Spleen (tissue), 11 donors: Measurements from ENCODE around the gene KRTAP9-9. TPM values are rescaled to one million over a fixed set of nuclear protein-coding genes. Genes with fewer than 3 reads are reported as not detected.
A peak's percentile ranks its signal among the peaks of the same experiment; 100 is the strongest.

Experiments
- DNase-seq: peaks from one replicate; pipeline ENCODE4 v3.0.0-alpha.2; 2020
- H3K27ac ChIP-seq, 8 donors: fragments of 200-600 bp; sonication (generic) in 7 of 8; 1 replicate in 4 of 8; 2 replicates in 4 of 8; pipeline versions ENCODE4 v1.5.0 to v1.8.0; 2016 to 2021; ENCODE audit warnings: inconsistent platforms in 4 of 8, mild to moderate bottlenecking in 4 of 8, moderate library complexity in 1 of 8
- H3K27me3 ChIP-seq, 7 donors: fragments of 200-600 bp; sonication (generic) in 6 of 7; replicated peaks in 1 of 7; 1 replicate in 4 of 7; 2 replicates in 3 of 7; pipeline versions ENCODE4 v1.5.0 to v1.8.0; 2016 to 2021; ENCODE audit warnings: inconsistent platforms in 3 of 7, mild to moderate bottlenecking in 1 of 7
- H3K36me3 ChIP-seq, 6 donors: fragments of 200-600 bp; sonication (generic) in 5 of 6; 1 replicate in 4 of 6; 2 replicates in 2 of 6; pipeline versions ENCODE4 v1.5.0 to v1.8.0; 2016 to 2021; ENCODE audit warnings: inconsistent platforms in 2 of 6
- H3K4me1 ChIP-seq, 6 donors: fragments of 200-600 bp; sonication (generic) in 5 of 6; 1 replicate in 3 of 6; 2 replicates in 3 of 6; pipeline versions ENCODE4 v1.5.0 to v1.8.0; 2016 to 2021; ENCODE audit warnings: inconsistent platforms in 3 of 6
- H3K4me3 ChIP-seq, 8 donors: fragments of 200-600 bp; sonication (generic) in 7 of 8; 1 replicate in 4 of 8; 2 replicates in 4 of 8; pipeline versions ENCODE4 v1.5.0 to v1.8.0; 2016 to 2021; ENCODE audit warnings: inconsistent platforms in 4 of 8, mild to moderate bottlenecking in 4 of 8, moderate library complexity in 2 of 8
- H3K9me3 ChIP-seq, 8 donors: fragments of 200-600 bp; sonication (generic) in 7 of 8; 1 replicate in 4 of 8; 2 replicates in 4 of 8; pipeline versions ENCODE4 v1.5.0 to v1.8.0; 2016 to 2021; ENCODE audit warnings: inconsistent platforms in 4 of 8
- POLR2A ChIP-seq, 3 donors: fragments of 450-650 bp; IDR thresholded peaks; one replicate each; pipeline ENCODE4 v1.5.1; 2017; ENCODE audit warnings: antibody characterized with exemption in 3 of 3, mild to moderate bottlenecking in 1 of 3
- POLR2AphosphoS5 ChIP-seq, 3 donors: sonication (generic); formaldehyde crosslinking; IDR thresholded peaks; one replicate each; pipeline ENCODE4 v1.5.1; 2017; ENCODE audit warnings: antibody characterized with exemption in 3 of 3
- WGBS, 5 donors: extraction: QIAGEN DNeasy Blood & Tissue Kit in 3 of 5; methylation state at CpG; one replicate each; pipeline versions ENCODE4 v1.1.5 to v1.1.7; 2013 to 2018; 5-methylcytosine and 5-hydroxymethylcytosine counted together
- intact Hi-C: fragments of 100-400 bp; cut with DNase I; formaldehyde crosslinking; loops from one replicate; pipeline ENCODE4 v1.15.0; 2023; ENCODE audit warnings: low total_unique reads
- polyA plus RNA-seq, 3 donors: library from polyadenylated mRNA; stranded (reverse); fragments of 200-250 nt; gene quantifications; one replicate each; pipeline ENCODE4 v1.2.1, GENCODE V29; 2013
- total RNA-seq, 7 donors: library from RNA; depleted of rRNA in 3 of 7; stranded (reverse); fragments of >200 nt in 3 of 7; fragmentation: NEBNext Ultra II Directional in 4 of 7; extraction: Animal tissue kit (Norgen Biotek cat#: 25700) in 4 of 7; gene quantifications; one replicate each; pipeline versions ENCODE4 v1.1.0 to v1.2.1, GENCODE V29; 2016 to 2021
- TF ChIP-seq, protein P1 (sequence below), 11 experiments: fragments of 200-600 bp in 7 of 11; fragments of 450-650 bp in 4 of 11; sonication (generic) in 4 of 11; IDR thresholded peaks in 8 of 11; conservative IDR thresholded peaks in 3 of 11; 1 replicate in 7 of 11; 2 replicates in 4 of 11; pipeline versions ENCODE4 v1.4.0 to v1.8.0; 2016 to 2021; ENCODE audit warnings: antibody characterized with exemption in 11 of 11, inconsistent platforms in 4 of 11, mild to moderate bottlenecking in 1 of 11
- donor health status: healthy with polysubstance abuse.
- donor health status: DM: no; HTN: no; CAD: no; lungs with moderate emphysema.
- donor health status: DM: no; HTN: no; CAD: no.
- donor health status: Bipolar disorder and iron deficiency.
- donor health status: healthy.
- donor health status: DM: no; HTN: no; CAD: no.
- donor health status: DM: yes; HTN: yes; CAD: no.

The KRTAP9-9 gene
- total and polyA plus RNA-seq, 10 donors, result not detected

DNA sequence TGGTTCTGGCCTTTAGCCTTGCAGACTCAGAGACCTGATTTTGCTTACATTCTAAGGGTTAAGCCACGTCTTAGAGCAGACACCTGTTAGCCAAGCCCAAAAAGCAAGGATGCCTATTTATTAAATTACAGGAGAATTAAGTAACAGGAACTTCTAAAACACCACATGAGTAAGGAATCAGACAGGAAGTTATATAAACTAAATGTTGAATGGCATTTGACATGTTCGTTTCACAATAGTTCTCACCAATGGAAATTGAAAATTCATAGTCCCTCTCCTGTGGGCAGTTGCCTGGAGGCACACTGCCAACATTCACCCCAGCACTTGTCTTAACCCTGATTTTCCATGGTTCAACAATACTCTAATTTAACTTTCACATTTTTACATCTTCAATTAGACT is 29.4 kb downstream of the KRTAP9-9 start:
- Histone ChIP-seq H3K27ac (no peak overlapping the region), H3K36me3 (no peaks in the 10 kb centered on the region), H3K27me3 (no peaks in the 10 kb centered on the region), H3K4me1 (peaks cover 0 to 15% (median 2%) of the 10 kb centered on the region in 6 donors), H3K4me3 (no peak overlapping the region), H3K9me3 (peaks cover 0 to 2% (median 0%) of the 10 kb centered on the region in 8 donors)
- 2 to 16% (median 10%) methylated on average over 2 of the region's 2 CpGs for WGBS, 5 donors
- intact Hi-C loops, result no loop called here
- no peak for DNase-seq
- TF ChIP-seq, protein P1, sequence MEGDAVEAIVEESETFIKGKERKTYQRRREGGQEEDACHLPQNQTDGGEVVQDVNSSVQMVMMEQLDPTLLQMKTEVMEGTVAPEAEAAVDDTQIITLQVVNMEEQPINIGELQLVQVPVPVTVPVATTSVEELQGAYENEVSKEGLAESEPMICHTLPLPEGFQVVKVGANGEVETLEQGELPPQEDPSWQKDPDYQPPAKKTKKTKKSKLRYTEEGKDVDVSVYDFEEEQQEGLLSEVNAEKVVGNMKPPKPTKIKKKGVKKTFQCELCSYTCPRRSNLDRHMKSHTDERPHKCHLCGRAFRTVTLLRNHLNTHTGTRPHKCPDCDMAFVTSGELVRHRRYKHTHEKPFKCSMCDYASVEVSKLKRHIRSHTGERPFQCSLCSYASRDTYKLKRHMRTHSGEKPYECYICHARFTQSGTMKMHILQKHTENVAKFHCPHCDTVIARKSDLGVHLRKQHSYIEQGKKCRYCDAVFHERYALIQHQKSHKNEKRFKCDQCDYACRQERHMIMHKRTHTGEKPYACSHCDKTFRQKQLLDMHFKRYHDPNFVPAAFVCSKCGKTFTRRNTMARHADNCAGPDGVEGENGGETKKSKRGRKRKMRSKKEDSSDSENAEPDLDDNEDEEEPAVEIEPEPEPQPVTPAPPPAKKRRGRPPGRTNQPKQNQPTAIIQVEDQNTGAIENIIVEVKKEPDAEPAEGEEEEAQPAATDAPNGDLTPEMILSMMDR (IDR thresholded peaks at IDR 0.05 in 8 of 11, conservative IDR thresholded peaks at IDR 0.05 in 3 of 11), result no peak
- TF ChIP-seq POLR2A (IDR thresholded peaks at IDR 0.05), result no peak
- no peak for TF ChIP-seq POLR2AphosphoS5 (IDR thresholded peaks at IDR 0.05)

DNA sequence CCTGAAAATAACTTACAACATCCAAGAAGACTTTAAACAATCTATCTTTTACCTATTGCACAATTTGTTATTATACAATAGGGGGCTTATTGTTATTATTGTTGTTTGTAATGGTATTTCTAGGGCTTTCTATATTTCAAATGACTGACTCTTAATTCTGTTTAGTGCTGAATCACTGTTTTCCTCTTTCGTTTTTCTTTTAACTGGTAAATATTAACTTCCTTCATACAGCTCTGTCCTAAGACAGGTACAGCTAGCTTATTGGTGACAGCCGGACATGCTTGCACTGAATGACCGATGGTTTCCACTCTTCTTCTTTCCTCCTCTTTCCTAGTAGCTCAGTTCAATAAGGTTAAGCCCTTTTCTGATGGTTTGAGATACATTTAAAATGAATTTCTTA is 31.9 kb downstream of the KRTAP9-9 start:
- DNase-seq, result no peak
- Histone ChIP-seq H3K27me3 (peaks cover 0 to 2% (median 0%) of the 10 kb centered on the region in 7 donors), H3K4me1 (peaks cover 0 to 15% (median 2%) of the 10 kb centered on the region in 6 donors), H3K9me3 (no peaks in the 10 kb centered on the region), H3K27ac (peak overlapping the region in 2 of 8 donors; percentile 6 to 37), H3K4me3 (no peak overlapping the region), H3K36me3 (no peaks in the 10 kb centered on the region)
- WGBS, 5 donors, result 41 to 75% (median 71%) methylated on average over 3 of the region's 3 CpGs
- TF ChIP-seq POLR2AphosphoS5 (IDR thresholded peaks at IDR 0.05) (no peak), POLR2A (IDR thresholded peaks at IDR 0.05) (no peak)
- TF ChIP-seq, protein P1 (IDR thresholded peaks at IDR 0.05 in 8 of 11, conservative IDR thresholded peaks at IDR 0.05 in 3 of 11), result no peak
- intact Hi-C loops, result no loop called here

DNA sequence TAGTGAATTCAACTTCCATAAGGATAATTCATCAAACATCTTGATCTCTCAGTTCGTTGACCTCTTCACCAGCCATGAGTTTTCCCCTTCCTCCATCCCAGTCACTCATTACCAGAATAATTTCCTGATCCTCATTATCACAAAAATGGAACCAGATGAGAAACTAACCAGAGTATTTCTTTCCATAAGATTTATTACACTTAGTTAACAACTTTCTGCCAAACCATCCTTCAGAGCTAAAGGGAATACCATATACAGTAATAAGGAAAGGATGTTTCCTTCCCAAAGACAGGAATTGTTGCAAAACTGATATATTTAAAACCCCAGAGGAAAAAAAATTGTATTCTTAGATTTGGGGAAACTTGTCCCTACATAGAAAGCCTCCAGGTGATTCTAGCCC is 38.8 kb downstream of the KRTAP9-9 start:
- H3K36me3 ChIP-seq, result no peaks in the 10 kb centered on the region
- TF ChIP-seq, protein P1 (IDR thresholded peaks at IDR 0.05 in 8 of 11, conservative IDR thresholded peaks at IDR 0.05 in 3 of 11), result no peak
- TF ChIP-seq POLR2A (IDR thresholded peaks at IDR 0.05), result no peak
- no peak for TF ChIP-seq POLR2AphosphoS5 (IDR thresholded peaks at IDR 0.05)
- WGBS, 5 donors, result 59 to 82% (median 77%) methylated on average over 1 of the region's 1 CpG
- no peaks in the 10 kb centered on the region for H3K4me1 ChIP-seq
- no peak for DNase-seq
- no peak overlapping the region for H3K4me3 ChIP-seq
- H3K9me3 ChIP-seq, result peaks cover 0 to 2% (median 0%) of the 10 kb centered on the region in 8 donors
- peaks cover 0 to 7% (median 0%) of the 10 kb centered on the region in 7 donors for H3K27me3 ChIP-seq
- intact Hi-C loops, result no loop called here
- no peak overlapping the region for H3K27ac ChIP-seq

DNA sequence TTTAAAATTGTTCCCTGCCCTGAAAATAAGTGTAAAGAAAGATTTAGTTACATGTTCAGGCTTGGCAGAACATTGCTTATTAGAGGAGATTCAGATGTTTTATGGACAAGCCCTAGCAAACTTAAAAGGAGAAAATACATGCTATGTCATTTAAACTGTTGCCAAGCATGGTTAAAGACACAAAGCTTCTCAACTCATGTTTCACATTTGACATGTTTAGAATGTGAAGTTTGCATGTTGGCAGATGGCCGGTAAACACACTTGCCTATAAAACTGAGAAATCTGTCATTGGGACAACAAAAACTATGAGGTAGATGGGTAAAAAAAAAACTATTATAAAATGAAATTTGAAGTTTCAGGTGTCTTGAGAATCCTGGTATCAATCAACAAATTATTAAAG is 41.7 kb downstream of the KRTAP9-9 start:
- TF ChIP-seq POLR2AphosphoS5 (IDR thresholded peaks at IDR 0.05) (no peak), POLR2A (IDR thresholded peaks at IDR 0.05) (no peak)
- TF ChIP-seq, protein P1 (IDR thresholded peaks at IDR 0.05 in 8 of 11, conservative IDR thresholded peaks at IDR 0.05 in 3 of 11), result no peak
- H3K4me3 ChIP-seq, result no peak overlapping the region
- intact Hi-C loops, result no loop called here
- H3K4me1 ChIP-seq, result no peaks in the 10 kb centered on the region
- H3K36me3 ChIP-seq, result no peaks in the 10 kb centered on the region
- no peak overlapping the region for H3K27ac ChIP-seq
- peaks cover 0 to 2% (median 0%) of the 10 kb centered on the region in 8 donors for H3K9me3 ChIP-seq
- peaks cover 0 to 7% (median 0%) of the 10 kb centered on the region in 7 donors for H3K27me3 ChIP-seq
- WGBS, 5 donors, result 79 to 83% (median 81%) methylated on average over 1 of the region's 1 CpG
- no peak for DNase-seq
